DMS 273 treated with DMSO at 0.1 percent for 48 hours (cell line): Measurements from ENCODE around the gene PRRC2C.
A peak's percentile ranks its signal among the peaks of the same experiment; 100 is the strongest.
"Not testable (repeated sequence)": the region's sequence is repeated elsewhere in the genome, so short reads cannot be mapped to it uniquely, and the experiment has no call there.

Source experiments
- DNase-seq: peaks from one replicate; lab custom pipeline; 2025; lab: John Stamatoyannopoulos, UW

PRRC2C gene

DNA sequence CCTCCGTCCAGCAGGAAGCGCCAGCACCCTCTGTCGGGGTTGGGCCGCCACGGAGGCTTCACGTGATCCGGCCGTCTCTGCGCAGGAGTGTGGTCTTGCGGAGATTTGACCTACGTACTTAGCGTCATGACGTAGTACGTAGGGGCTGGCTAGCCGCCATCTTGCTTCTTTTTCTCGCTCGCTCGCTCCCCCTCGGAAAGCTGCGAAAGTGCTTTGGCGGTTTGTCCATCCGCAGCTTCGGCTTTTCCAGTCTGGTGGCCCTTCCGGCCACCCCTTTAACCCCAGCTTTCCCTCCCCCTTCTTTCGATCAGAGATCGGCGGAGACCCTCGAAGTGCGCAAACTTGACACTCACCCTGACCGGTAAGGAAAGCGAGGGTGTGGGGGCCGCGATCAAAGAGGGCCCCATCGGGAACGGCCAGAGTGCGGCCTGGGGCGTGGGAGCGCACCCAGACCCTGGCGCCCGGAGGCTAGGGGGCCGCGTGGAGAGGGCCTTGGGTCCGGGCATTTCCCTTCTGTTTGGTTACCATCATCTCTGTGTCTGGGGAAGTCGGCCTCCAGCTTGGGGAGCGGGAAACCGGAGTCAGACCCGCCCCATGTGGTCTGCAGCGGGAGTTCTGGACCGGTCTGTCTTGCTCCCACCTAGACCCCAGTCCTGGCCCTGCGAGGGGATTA lies at the start of gene PRRC2C:
PRRC2C (plus strand) TSS at position 156 of the 673 bp plus-strand sequence. CDS start 26,559 bp downstream, outside the sequence.
- peak; percentile 94 for DNase-seq

DNA sequence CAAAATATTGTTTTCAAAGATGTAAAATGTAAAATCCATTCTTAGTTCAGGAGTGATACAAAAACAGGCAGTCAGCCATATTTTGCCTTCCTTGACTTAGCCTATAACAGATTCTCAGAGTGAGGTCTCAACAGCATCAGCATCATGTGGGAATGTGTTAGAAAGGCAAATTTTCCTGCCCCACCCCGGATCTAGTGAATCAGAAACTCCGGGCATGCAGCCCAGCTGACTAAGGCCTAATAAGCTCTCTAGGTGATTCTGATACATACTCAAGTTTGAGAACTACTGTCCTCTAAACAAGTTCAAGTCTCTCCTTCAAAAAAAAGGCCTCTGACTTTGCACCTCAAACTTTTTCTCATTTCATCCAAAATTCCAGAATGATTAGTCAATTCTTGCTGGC lies 46.9 kb upstream of the PRRC2C start:
- no peak for DNase-seq

GRCh38 chr1:171440201-171440600 lies 45.1 kb upstream of the PRRC2C start:
- DNase-seq: not testable (repeated sequence)

DNA sequence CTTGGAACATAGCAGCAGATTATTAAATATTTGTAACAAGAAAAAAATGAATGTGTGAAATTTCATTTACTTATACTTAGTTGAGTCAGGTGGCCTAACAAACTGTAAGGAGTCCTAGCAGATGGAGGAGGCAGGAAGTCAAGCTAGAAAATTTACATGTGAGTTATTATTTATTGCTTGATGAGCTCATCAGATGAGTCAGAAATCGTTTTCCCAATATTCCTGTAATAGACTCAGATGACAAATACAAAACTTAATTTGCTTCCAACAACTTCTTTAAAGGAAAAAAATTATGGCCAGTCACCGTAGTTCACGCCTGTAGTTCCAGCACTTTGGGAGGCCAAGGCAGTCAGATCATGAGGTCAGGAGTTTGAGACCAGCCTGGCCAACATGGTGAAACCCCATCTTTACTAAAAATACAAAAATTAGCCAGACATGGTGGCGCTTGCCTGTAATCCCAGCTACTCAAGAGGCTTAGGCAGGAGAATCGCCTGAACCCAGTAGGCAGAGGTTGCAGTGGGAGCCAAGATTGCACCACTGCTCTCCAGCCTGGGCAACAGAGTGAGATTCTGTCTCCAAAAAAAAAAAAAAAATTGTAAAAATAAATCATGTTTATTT lies 43.9 kb upstream of the PRRC2C start:
- DNase-seq: not testable (repeated sequence)

- no peak for DNase-seq
These were observed 38.9 kb upstream of the PRRC2C start for GRCh38 chr1:171446386-171446785.

- no peak for DNase-seq
These were observed 29.4 kb upstream of the PRRC2C start for GRCh38 chr1:171455967-171456366.

- no peak for DNase-seq
These were observed 27.9 kb upstream of the PRRC2C start for GRCh38 chr1:171457412-171457811.

GRCh38 chr1:171460018-171460620 lies 25.2 kb upstream of the PRRC2C start:
- no peak for DNase-seq

DNA sequence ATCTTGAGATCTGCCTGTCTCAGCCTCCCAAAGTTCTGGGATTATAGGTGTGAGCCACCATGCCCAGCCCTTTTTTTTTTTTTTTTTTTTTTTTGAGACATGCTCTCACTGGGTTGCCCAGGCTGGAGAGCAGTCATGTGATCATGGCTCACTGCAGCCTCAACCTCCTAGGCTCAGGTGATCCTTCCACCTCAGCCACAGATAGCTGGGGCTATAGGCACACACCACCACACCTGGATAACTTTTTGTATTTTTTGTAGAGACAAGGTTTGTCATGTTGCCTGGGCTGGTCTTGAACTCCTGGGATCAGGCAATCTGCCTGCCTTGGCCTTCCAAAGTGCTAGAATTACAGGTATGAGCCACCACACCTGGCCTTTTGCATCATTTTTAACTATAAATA lies 17.7 kb upstream of the PRRC2C start:
- no peak for DNase-seq

DNA sequence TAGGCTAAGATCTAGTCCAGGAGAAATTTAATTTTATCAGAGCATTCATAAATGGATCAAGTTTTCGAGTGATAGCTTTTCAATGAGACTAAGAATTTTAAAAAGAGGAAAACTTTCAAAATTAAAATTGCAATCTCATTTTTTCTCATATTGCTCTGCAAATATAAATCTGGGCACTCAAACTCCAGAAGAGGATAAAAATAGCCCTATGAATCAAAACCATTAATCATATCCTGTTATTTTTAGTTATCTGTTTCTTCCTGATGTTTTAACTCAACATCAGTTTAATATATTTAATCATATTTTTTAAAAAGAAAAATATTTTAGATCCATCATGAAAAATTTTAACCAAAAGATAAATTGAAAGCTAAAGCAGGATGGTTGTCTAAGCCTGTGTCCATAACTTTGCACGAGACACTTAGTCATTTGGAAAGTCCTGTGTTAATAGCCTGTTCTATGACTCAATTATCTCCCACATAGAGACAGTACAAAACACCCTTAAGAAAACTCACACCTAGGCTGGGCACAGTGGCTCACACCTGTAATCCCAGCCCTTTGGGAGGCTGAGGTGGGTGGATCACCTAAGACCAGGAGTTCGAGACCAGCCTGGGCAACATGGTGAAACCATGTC lies 17.1 kb upstream of the PRRC2C start:
- DNase-seq: no peak

- DNase-seq: no peak
These were observed 14.6 kb upstream of the PRRC2C start for GRCh38 chr1:171470726-171471125.

GRCh38 chr1:171472183-171472647 lies 13.1 kb upstream of the PRRC2C start:
- DNase-seq: no peak

GRCh38 chr1:171476829-171477228 lies 8.5 kb upstream of the PRRC2C start:
- no peak for DNase-seq

DNA sequence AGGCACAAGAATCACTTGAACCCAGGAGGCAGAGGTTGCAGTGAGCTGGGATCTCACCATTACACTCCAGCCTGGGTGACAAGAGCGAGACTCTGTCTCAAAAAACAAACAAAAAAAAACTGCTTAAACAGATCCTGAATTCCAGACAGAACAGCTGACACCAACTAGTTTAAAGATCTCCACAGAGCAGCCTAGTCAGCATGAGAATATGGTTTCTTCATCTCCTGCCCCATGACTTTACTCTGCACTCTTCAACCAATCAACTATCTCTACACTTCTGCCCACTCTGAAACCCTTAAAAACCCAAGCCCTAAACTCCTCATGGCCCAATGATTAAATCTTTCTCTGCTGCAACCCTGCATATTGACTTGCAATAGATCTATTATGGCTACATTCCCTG lies 7.5 kb upstream of the PRRC2C start:
- DNase-seq: no peak

DNA sequence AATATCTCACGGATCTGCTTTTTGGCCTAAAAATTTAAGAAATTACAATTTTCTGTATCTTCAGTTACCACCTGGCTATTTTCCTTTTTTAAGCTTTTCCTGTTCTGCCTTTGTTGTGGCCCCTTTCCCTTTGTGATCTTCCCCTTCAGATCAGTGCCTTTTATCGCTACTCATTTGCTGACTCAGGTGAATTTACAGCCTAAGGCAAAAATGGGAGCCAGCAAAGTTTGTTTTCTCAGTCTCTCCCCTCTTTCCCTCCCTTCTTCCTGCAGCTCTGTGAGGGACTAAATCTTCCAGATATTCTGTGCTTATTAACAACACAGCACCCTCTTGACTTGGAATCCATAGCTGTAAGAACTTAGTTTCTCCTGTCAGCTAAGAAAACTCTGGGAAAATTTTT lies 5.3 kb upstream of the PRRC2C start:
- DNase-seq: no peak

GRCh38 chr1:171484760-171485374 lies 463 bp upstream of the PRRC2C start:
- DNase-seq: peak; percentile 66

GRCh38 chr1:171486048-171486519 lies 754 bp downstream of the PRRC2C start:
- DNase-seq: no peak

- no peak for DNase-seq
These were observed 1.7 kb downstream of the PRRC2C start for GRCh38 chr1:171487038-171487437.

DNA sequence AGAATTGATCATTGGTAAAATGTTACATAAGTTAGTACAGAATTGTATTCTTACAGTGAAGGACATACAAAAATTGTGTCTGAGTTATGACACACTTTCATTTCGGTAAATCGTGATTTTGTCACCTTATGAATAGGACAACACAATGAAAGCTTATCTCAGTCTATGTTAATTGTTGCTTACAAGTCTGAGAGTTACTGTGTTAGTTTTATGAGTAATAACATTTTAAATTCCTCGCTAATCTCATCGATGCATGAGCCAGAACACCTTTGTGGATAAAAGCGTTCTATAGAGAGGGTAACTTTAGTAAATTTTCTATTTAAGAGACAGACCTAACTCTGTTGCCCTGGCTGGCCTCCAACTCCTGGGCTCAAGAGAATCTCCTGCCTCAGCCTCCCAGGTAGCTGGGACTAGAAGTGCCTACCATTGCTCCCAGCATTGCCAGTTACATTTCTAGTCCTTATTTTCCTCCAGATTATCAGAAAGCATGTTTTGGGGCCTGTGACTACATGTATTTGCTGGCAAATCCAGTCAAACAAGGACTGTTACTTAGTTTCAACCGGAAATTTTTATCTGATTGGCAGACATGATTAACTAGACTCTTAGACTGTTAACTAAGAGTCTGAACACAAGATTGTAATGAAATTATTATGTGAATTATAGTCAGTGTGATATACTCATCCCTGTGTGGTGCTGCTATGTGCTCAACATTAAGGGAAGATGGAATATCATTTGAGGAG lies 3.0 kb downstream of the PRRC2C start:
- DNase-seq: no peak

- DNase-seq: no peak
These were observed 8.7 kb downstream of the PRRC2C start for GRCh38 chr1:171494076-171494475.

- no peak for DNase-seq
These were observed 10.1 kb downstream of the PRRC2C start for GRCh38 chr1:171495444-171495843.

GRCh38 chr1:171500304-171500703 lies 15.0 kb downstream of the PRRC2C start:
- no peak for DNase-seq
